HEK293 (cell line): ENCODE measurements around the gene BMERB1.

Source experiments
- CTCF ChIA-PET: fragments of 350-600 bp; formaldehyde crosslinking; extraction: SDS; loops from one replicate; lab custom pipeline; 2021; ENCODE audit warnings: antibody characterized with exemption; lab: Yijun Ruan, JAX
- POLR2A ChIA-PET: fragments of 300-600 bp; formaldehyde crosslinking; extraction: SDS; loops from one replicate; lab custom pipeline; 2020; ENCODE audit warnings: antibody characterized with exemption, inconsistent platforms; lab: Yijun Ruan, JAX
- H3K27ac ChIP-seq: fragments of 200-500 bp; sonication (Bioruptor generic); 2 replicates; pipeline ENCODE4 v1.5.1; 2014; ENCODE audit warnings: low read depth, low read length, control low read depth, inconsistent platforms; ENCODE audit errors: extremely low read depth
- H3K36me3 ChIP-seq, 2 experiments: fragments of 200-500 bp in 1 of 2; sonication (Bioruptor generic) in 1 of 2; 1 replicate in 1 of 2; 2 replicates in 1 of 2; pipeline ENCODE4 v1.5.1; 2014 to 2017; ENCODE audit warnings: inconsistent platforms in 2 of 2, low read length in 2 of 2; ENCODE audit not compliant: control insufficient read depth in 2 of 2, insufficient read depth in 1 of 2
- H3K4me1 ChIP-seq: fragments of 200-500 bp; sonication (Bioruptor generic); 2 replicates; pipeline ENCODE4 v1.5.1; 2014; ENCODE audit warnings: mild to moderate bottlenecking, low read length, inconsistent platforms; ENCODE audit not compliant: control insufficient read depth, insufficient read depth
- H3K4me3 ChIP-seq: 2 replicates; pipeline ENCODE4 v1.5.1; 2011; ENCODE audit warnings: low read depth, mild to moderate bottlenecking, control low read depth, low read length, moderate library complexity
- H3K9me3 ChIP-seq: fragments of 200-500 bp; sonication (Bioruptor generic); 2 replicates; pipeline ENCODE4 v1.5.1; 2014; ENCODE audit warnings: low read depth, low read length, inconsistent platforms; ENCODE audit not compliant: control insufficient read depth, insufficient read depth
- HOXC10 ChIP-seq: sonication (generic); formaldehyde crosslinking; IDR thresholded peaks from 2 replicates; pipeline ENCODE4 v1.8.1; 2023; ENCODE audit warnings: mild to moderate bottlenecking, missing genetic modification reagents
- PRDM10 ChIP-seq: fragments of 450-650 bp; formaldehyde crosslinking; IDR thresholded peaks from 2 replicates; pipeline ENCODE4 v1.5.1; 2016; ENCODE audit warnings: missing biosample characterization, missing genetic modification characterization
- ZFHX2 ChIP-seq: fragments of 450-650 bp; formaldehyde crosslinking; conservative IDR thresholded peaks from 2 replicates; pipeline ENCODE4 v1.5.1; 2016; ENCODE audit warnings: missing biosample characterization, missing genetic modification characterization
- ZFP69B ChIP-seq: fragments of 450-650 bp; formaldehyde crosslinking; IDR thresholded peaks from 2 replicates; pipeline ENCODE4 v1.5.1; 2016; ENCODE audit warnings: missing biosample characterization, missing genetic modification characterization
- ZNF133 ChIP-seq: fragments of 450-650 bp; formaldehyde crosslinking; IDR thresholded peaks from 2 replicates; pipeline ENCODE4 v1.5.1; 2016; ENCODE audit warnings: missing biosample characterization, missing genetic modification characterization
- ZNF146 ChIP-seq: fragments of 450-650 bp; formaldehyde crosslinking; IDR thresholded peaks from 2 replicates; pipeline ENCODE4 v1.5.1; 2016; ENCODE audit warnings: missing biosample characterization, missing genetic modification characterization
- ZNF335 ChIP-seq: fragments of 450-650 bp; formaldehyde crosslinking; conservative IDR thresholded peaks from 2 replicates; pipeline ENCODE4 v1.5.1; 2016; ENCODE audit warnings: missing biosample characterization, missing genetic modification characterization
- ZNF394 ChIP-seq: fragments of 450-650 bp; formaldehyde crosslinking; IDR thresholded peaks from 2 replicates; pipeline ENCODE4 v1.5.1; 2016; ENCODE audit warnings: missing biosample characterization, missing genetic modification characterization, mild to moderate bottlenecking, moderate library complexity, borderline replicate concordance
- ZNF416 ChIP-seq: fragments of 450-650 bp; formaldehyde crosslinking; IDR thresholded peaks from 2 replicates; pipeline ENCODE4 v1.5.1; 2016; ENCODE audit warnings: missing biosample characterization, missing genetic modification characterization
- ZNF433 ChIP-seq: fragments of 450-650 bp; formaldehyde crosslinking; IDR thresholded peaks from 2 replicates; pipeline ENCODE4 v1.5.1; 2016; ENCODE audit warnings: missing biosample characterization, missing genetic modification characterization, low read depth
- ZNF48 ChIP-seq: fragments of 450-650 bp; formaldehyde crosslinking; IDR thresholded peaks from 2 replicates; pipeline ENCODE4 v1.5.1; 2016; ENCODE audit warnings: missing biosample characterization, missing genetic modification characterization
- ZNF600 ChIP-seq: fragments of 450-650 bp; formaldehyde crosslinking; IDR thresholded peaks from 2 replicates; pipeline ENCODE4 v1.5.1; 2016; ENCODE audit warnings: missing biosample characterization, missing genetic modification characterization
- ZNF645 ChIP-seq: fragments of 450-650 bp; formaldehyde crosslinking; IDR thresholded peaks from 2 replicates; pipeline ENCODE4; 2016; ENCODE audit warnings: missing biosample characterization, missing genetic modification characterization
- ZNF692 ChIP-seq: fragments of 450-650 bp; formaldehyde crosslinking; IDR thresholded peaks from 2 replicates; pipeline ENCODE4 v1.5.1; 2016; ENCODE audit warnings: missing biosample characterization, missing genetic modification characterization
- ZNF707 ChIP-seq: fragments of 450-650 bp; formaldehyde crosslinking; IDR thresholded peaks from 2 replicates; pipeline ENCODE4 v1.5.1; 2016; ENCODE audit warnings: missing biosample characterization, missing genetic modification characterization
- ZNF843 ChIP-seq: fragments of 450-650 bp; formaldehyde crosslinking; IDR thresholded peaks from 2 replicates; pipeline ENCODE4 v1.5.1; 2016; ENCODE audit warnings: missing biosample characterization, missing genetic modification characterization
- TF ChIP-seq, protein P1 (sequence below): fragments of 450-650 bp; formaldehyde crosslinking; optimal IDR thresholded peaks from 2 replicates; pipeline ENCODE3; 2016; ENCODE audit warnings: missing biosample characterization, mild to moderate bottlenecking, missing genetic modification characterization
- TF ChIP-seq, protein P2 (sequence below): IDR thresholded peaks from 2 replicates; pipeline ENCODE4 v1.6.1; 2011; ENCODE audit warnings: mild to moderate bottlenecking, low read depth, low read length, borderline replicate concordance

Gene BMERB1

GRCh38 chr16:15621889-15622288 lies 187.5 kb downstream of the BMERB1 start:
- H3K36me3 ChIP-seq: peaks cover 26 to 85% of the 10 kb centered on the region in 2 experiments
- no peak overlapping the region for H3K27ac ChIP-seq
- CTCF ChIA-PET: interaction anchor here (0.7 to 0.9 kb wide), 2 partner anchors 10 to 16 kb away, joined by 3 to 4 read pairs; no protein-coding TSS in a partner anchor

GRCh38 chr16:15631730-15632409 lies 197.5 kb downstream of the BMERB1 start:
- Histone ChIP-seq H3K9me3 (no peaks in the 10 kb centered on the region), H3K4me3 (no peak overlapping the region), H3K4me1 (no peaks in the 10 kb centered on the region), H3K27ac (no peak overlapping the region), H3K36me3 (peaks cover 27 to 77% of the 10 kb centered on the region in 2 experiments)
- TF ChIP-seq ZNF146 (peak; percentile 97), ZNF394 (tag by site-specific recombination) (no peak)
- ChIA-PET CTCF (interaction anchor here (0.8 kb wide), 1 partner anchor 10 kb away, joined by 4 read pairs; no protein-coding TSS in a partner anchor), POLR2A (interaction anchor here (1.6 to 3.1 kb wide), 2 partner anchors 11 kb away, joined by 4 to 9 read pairs; partner anchors contain the start of gene MARF1)

More at GRCh38 chr16:15621889-15622288, 187.5 kb downstream of the BMERB1 start:
- TF ChIP-seq ZNF843 (tag by site-specific recombination) (no peak), ZNF433 (tag by site-specific recombination) (no peak), PRDM10 (tag by site-specific recombination) (no peak)
- Histone ChIP-seq H3K9me3 (no peaks in the 10 kb centered on the region), H3K4me3 (no peak overlapping the region), H3K4me1 (no peaks in the 10 kb centered on the region)
- POLR2A ChIA-PET: no interaction called here

- no peak overlapping the region for H3K4me3 ChIP-seq
- no peak overlapping the region for H3K27ac ChIP-seq
- no peaks in the 10 kb centered on the region for H3K9me3 ChIP-seq
- ChIA-PET POLR2A (no interaction called here), CTCF (no interaction called here)
- TF ChIP-seq HOXC10: no peak
- TF ChIP-seq, protein P1, sequence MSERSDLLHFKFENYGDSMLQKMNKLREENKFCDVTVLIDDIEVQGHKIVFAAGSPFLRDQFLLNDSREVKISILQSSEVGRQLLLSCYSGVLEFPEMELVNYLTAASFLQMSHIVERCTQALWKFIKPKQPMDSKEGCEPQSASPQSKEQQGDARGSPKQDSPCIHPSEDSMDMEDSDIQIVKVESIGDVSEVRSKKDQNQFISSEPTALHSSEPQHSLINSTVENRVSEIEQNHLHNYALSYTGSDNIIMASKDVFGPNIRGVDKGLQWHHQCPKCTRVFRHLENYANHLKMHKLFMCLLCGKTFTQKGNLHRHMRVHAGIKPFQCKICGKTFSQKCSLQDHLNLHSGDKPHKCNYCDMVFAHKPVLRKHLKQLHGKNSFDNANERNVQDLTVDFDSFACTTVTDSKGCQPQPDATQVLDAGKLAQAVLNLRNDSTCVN: peak; percentile 8
- H3K36me3 ChIP-seq: peaks cover 31 to 83% of the 10 kb centered on the region in 2 experiments
- no peaks in the 10 kb centered on the region for H3K4me1 ChIP-seq
Observed at GRCh38 chr16:15635926-15636325, 201.5 kb downstream of the BMERB1 start.

- peaks cover 31 to 78% of the 10 kb centered on the region in 2 experiments for H3K36me3 ChIP-seq
- TF ChIP-seq ZNF645 (tag by site-specific recombination) (no peak), ZNF416 (tag by site-specific recombination) (no peak), ZNF707 (tag by site-specific recombination) (no peak), ZNF335 (tag by site-specific recombination) (no peak), ZNF48 (tag by site-specific recombination) (no peak), ZNF133 (tag by site-specific recombination) (no peak), ZNF692 (no peak), ZNF146 (no peak), ZFP69B (tag by site-specific recombination) (no peak), ZNF600 (no peak), ZFHX2 (tag by site-specific recombination) (no peak)
- TF ChIP-seq, protein P2, sequence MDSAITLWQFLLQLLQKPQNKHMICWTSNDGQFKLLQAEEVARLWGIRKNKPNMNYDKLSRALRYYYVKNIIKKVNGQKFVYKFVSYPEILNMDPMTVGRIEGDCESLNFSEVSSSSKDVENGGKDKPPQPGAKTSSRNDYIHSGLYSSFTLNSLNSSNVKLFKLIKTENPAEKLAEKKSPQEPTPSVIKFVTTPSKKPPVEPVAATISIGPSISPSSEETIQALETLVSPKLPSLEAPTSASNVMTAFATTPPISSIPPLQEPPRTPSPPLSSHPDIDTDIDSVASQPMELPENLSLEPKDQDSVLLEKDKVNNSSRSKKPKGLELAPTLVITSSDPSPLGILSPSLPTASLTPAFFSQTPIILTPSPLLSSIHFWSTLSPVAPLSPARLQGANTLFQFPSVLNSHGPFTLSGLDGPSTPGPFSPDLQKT: no peak
- TF ChIP-seq, all 188 proteins: peak for 0
- peaks cover 4% of the 10 kb centered on the region for H3K4me1 ChIP-seq
- H3K27ac ChIP-seq: no peak overlapping the region
- H3K4me3 ChIP-seq: no peak overlapping the region
- POLR2A ChIA-PET: no interaction called here
- CTCF ChIA-PET: no interaction called here
- no peaks in the 10 kb centered on the region for H3K9me3 ChIP-seq
Observed at GRCh38 chr16:15636392-15636873, 202.0 kb downstream of the BMERB1 start.
